GM18907 (cell line): ENCODE data around the gene MST1R.
"Not testable (repeated sequence)": the region's sequence is repeated elsewhere in the genome, so short reads cannot be mapped to it uniquely, and the experiment has no call there.

Experiments
- ATAC-seq: cut with Tn5 transposase; IDR thresholded peaks from one replicate; pipeline ENCODE4 v1.9.1; 2021; ENCODE audit warnings: mild to moderate bottlenecking, moderate library complexity; ENCODE audit not compliant: unreplicated experiment

MST1R gene

GRCh38 chr3:49903451-49904424, at the start of gene MST1R:
TSS of gene MST1R (minus strand) at chr3:49903873. CDS start at chr3:49903609, 264 bp downstream.
- peak; percentile 70 for ATAC-seq

GRCh38 chr3:49952924-49953323, 49.3 kb upstream of the MST1R start:
- no peak for ATAC-seq

DNA sequence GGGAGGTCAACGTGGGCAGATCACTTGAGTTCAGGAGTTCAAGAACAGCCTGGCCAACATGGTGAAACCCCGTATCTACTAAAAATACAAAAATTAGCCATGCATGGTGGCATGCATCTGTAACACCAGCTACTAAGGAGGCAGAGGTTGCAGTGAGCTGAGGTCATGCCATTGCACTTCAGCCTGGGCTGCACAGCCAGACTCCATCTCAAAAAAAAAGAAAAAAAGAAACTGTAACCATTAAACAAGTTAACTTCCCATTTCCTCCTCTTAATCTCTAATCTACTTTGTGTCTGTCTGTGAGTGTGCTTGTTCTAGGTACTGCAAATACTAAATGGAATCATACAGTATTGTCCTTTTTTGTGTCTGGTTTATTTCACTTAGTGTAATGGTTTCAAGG, 39.0 kb upstream of the MST1R start:
- ATAC-seq = no peak

DNA sequence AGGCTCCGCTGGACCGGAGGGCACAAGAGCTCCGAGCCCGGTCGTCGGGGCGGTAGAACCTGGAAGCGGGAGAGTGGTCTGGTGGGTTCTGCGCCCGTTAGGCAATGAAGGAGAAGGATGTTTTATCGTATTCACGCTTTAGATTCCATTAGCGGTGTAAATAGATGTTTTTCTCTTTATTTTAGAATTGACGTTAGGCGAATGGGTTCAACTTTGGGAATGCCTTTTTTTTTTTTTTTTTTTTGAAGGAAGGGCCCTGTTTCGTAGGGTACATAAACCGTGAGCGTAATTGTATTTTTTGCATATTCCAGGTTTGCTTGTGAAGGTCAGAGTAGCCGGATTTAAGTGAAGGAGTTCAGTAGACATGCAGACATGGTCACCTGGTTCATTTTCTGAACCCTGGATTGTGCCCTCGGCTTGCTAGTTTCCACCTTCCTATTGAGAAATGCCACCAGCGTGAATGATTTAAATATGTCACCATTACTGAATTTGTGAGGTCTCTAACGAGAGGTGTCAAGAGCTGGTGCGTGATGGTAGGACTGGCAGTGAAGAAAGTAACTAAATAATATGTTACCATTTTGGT, 37.1 kb upstream of the MST1R start:
- ATAC-seq = no peak

GRCh38 chr3:49939858-49940666, 36.4 kb upstream of the MST1R start, which contains the start of gene RBM6:
TSS of gene RBM6 (plus strand) at chr3:49940150. CDS start at chr3:49962642, 22,492 bp downstream.
- peak; percentile 92 for ATAC-seq

- no peak for ATAC-seq
Measured at GRCh38 chr3:49937090-49937489, 33.4 kb upstream of the MST1R start.

DNA sequence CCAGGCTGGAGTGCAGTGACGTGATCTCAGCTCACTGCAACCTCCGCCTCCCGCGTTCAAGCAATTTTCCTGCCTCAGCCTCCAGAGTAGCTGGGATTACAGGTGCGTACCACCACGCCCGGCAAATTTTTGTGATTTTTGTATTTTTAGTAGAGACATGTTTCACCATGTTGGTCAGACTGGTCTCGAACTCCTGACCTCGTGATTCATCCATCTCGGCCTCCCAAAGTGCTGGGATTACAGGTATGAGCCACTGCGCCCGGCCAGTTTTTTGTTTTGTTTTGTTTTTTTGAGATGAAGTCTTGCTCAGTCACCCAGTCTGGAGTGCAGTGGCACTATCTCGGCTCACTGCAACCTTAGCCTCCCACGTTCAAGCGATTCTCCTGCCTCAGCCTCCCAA, 28.6 kb upstream of the MST1R start:
- not testable (repeated sequence) for ATAC-seq

GRCh38 chr3:49930922-49931321, 27.2 kb upstream of the MST1R start:
- ATAC-seq = no peak

DNA sequence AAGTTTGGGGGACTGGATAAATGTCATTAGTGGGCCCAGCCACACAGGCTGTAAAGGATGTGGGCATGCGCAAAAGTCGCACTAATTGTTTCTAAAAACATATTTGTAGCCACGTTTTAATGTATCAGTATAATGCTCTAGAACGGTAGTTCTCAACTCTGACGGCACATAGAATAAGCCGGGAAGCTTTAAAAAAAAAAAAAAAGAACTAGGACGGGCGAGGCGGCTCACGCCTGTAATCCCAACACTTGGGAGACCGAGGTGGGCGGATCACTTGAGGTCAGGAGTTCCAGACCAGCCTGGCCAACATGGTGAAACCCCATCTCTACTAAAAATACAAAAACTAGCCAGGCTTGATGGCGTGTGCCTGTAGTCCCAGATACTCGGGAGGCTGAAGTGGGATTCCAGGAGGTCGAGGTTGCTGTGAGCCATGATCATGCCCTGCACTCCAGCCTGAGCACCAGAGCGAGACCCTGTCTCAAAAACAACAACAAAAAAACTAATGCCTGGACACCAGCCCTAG, 26.6 kb upstream of the MST1R start:
- no peak for ATAC-seq

DNA sequence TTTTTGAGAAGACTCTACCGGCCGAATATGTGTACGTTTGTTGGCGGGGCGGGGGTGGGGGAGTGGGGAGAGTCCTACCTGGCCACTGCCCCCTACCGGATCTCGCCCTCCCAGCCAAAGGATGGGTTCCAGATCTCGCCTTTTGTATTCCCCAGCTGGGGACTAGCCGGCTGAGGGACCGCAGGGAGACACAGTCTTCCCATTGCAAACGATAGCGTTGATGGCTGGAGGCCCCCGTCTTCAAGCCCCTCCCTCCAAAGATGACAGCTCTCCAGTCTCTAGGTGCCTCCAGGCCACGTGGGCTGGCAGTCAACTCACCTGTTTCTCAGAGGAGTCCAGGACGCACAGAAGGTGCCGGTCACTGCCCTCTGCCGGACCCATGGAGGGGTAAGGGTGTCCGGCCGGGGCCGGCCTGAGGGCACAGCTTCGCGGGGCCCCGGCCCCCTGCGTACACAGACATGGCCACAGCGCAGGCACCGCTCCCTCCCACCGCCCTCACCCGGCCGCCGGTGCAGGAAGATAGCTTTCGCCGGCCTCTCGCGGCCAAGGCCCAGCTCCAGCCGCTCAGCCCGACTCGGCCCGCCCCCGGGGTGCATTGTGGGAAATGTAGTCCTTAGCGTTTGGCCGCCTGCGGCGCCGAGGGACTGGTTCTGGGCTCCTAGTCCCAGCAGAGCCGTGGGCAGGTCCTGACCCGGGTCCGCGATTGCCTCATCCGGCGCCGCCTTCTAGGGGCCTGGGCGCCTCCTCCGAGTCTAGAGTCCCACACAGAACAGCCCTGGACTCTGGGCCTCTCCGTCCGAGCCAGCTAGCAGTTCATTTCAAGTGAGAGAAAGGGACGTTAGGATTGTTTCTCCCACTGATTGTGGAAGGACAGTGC, 25.9 kb upstream of the MST1R start, which contains the start of gene MON1A:
MON1A (minus strand) TSS at position 521 of the 877 bp plus-strand sequence. CDS start 16,465 bp downstream, outside the sequence.
- peak; percentile 83 for ATAC-seq

DNA sequence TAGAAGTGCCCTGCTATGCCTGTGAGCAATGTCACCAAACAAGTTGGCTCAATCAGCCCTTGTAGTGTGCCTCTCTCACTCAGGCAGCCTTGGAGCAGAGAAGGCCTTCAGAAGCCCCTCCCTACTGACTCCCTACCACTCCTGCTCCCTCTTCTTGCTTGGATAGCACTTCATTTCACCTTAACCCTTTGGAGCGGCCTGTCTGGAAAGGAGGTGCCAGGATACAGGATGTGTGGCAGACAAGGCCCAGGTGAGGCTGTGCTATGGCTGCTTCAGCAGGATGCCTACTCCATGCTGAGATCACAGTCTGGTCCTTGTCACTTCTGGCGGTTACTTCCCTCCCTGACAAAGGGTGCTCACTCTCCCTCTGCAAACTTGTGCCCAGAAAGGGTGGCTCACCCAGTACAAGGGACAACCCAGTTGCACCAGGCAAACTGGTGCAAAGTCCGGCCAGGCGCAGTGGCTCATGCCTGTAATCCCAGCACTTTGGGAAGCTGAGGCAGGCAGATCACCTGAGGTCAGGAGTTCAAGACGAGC, 24.9 kb upstream of the MST1R start:
- no peak for ATAC-seq

GRCh38 chr3:49927798-49928197, 24.1 kb upstream of the MST1R start:
- ATAC-seq = no peak

GRCh38 chr3:49926117-49926728, 22.6 kb upstream of the MST1R start:
- no peak for ATAC-seq

GRCh38 chr3:49925485-49925884, 21.8 kb upstream of the MST1R start:
- ATAC-seq = no peak

DNA sequence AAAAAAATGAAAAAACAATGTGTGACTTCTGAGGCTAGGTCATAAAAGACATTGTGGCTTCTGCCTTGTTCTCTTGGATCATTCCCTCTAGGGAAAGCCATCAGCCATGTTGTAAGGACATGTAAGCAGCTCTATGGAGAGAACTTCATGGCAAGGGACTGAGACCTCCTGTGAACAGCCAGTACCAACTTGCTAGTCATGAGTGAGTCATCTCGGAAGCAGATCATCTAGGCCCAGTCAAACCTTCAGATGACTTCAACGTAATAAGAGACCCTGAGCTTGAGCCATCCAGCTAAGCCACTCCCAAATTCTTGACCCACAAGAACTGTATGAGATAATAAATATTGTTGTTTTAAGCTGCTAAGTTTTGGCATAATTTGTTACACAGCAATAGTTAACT, 21.0 kb upstream of the MST1R start:
- no peak for ATAC-seq

DNA sequence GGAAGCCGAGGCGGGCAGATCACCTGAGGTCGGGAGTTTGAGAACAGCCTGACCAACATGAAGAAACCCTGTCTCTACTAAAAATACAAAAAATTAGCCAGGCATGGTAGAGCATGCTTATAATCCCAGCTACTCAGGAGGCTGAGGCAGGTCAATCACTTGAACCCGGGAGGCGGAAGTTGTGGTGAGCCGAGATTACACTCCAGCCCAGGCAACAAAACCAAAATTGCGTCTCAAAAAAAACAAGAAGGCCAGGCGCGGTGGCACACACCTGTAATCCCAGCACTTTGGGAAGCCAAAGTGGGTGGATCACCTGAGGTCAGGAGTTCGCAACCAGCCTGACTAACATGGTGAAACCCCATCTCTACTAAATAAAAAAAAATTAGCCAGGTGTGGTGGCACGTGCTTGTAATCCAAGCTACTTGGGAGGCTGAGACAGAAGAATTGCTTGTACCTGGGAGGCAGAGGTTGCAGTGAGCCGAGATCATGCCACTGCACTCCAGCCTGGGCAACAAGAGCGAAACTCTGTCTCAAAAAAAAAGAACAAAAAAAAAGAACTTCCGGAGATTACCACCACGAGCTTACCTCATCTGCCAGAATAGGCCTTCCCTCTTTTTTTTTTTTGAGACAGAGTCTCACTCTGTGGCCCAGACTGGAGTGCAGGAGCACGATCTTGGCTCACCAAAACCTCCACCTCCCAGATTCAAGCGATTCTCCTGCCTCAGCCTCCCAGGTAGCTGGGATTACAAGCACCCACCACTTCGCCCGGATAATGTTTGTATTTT, 14.3 kb upstream of the MST1R start:
- not testable (repeated sequence) for ATAC-seq

GRCh38 chr3:49916686-49917085, 13.0 kb upstream of the MST1R start:
- no peak for ATAC-seq

DNA sequence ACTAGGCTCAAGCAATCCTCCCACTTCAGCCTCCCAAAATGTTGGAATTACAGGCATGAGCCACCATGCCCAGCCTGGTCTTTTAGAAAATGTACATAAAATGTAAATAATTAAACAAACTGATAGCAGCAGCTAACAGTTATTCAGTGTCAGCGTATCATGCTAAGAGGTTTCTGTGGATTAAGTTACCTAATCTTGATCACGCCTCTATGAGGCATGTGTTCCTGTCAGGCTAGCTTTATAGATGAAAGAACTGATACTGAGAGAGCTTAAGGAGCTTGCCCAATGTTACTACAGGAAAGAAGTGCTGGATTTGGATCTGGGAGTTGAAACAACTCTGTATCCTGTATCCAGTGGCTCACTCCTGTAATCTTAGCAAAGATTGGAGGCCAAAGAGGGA, 11.2 kb upstream of the MST1R start:
- no peak for ATAC-seq
